Progenitor cell of endocrine pancreas (in vitro differentiated cells): ENCODE measurements around the gene PLB1. TPM values are rescaled to one million over a fixed set of nuclear protein-coding genes. Genes with fewer than 3 reads are reported as not detected.

Source experiments
- DNase-seq: peaks from one replicate; pipeline ENCODE4 v3.0.0; 2021; ENCODE audit warnings: low spot score; ENCODE audit not compliant: unreplicated experiment
- H3K27ac Mint-ChIP-seq: 2 replicates; pipeline ENCODE4 v1.8.0; 2021; ENCODE audit warnings: mild to moderate bottlenecking, moderate library complexity, mixed read lengths
- H3K27me3 Mint-ChIP-seq: 2 replicates; pipeline ENCODE4 v1.8.0; 2021; ENCODE audit warnings: mixed read lengths
- H3K36me3 Mint-ChIP-seq: 2 replicates; pipeline ENCODE4 v1.8.0; 2022; ENCODE audit warnings: mixed read lengths; ENCODE audit not compliant: insufficient read depth
- H3K4me1 Mint-ChIP-seq: 2 replicates; pipeline ENCODE4 v1.8.0; 2021; ENCODE audit warnings: low read depth, mixed read lengths
- H3K4me3 Mint-ChIP-seq: 2 replicates; pipeline ENCODE4 v1.8.0; 2021; ENCODE audit warnings: low read depth, mild to moderate bottlenecking, moderate library complexity, mixed read lengths
- H3K9me3 Mint-ChIP-seq: 2 replicates; pipeline ENCODE4 v1.8.0; 2021; ENCODE audit warnings: low read depth, mixed read lengths
- total RNA-seq: library from RNA; stranded (reverse); gene quantifications from 2 replicates; pipeline ENCODE4 v1.2.1, GENCODE V29; 2021
- TF ChIP-seq, protein P1 (sequence below): fragments of 200-600 bp; sonication (generic); IDR thresholded peaks from one replicate; pipeline ENCODE4 v1.5.0; 2021; ENCODE audit warnings: antibody characterized with exemption, mild to moderate bottlenecking; ENCODE audit not compliant: unreplicated experiment

Gene PLB1
- total RNA-seq, 1 donor from 2014 or later = 0.65 TPM

DNA sequence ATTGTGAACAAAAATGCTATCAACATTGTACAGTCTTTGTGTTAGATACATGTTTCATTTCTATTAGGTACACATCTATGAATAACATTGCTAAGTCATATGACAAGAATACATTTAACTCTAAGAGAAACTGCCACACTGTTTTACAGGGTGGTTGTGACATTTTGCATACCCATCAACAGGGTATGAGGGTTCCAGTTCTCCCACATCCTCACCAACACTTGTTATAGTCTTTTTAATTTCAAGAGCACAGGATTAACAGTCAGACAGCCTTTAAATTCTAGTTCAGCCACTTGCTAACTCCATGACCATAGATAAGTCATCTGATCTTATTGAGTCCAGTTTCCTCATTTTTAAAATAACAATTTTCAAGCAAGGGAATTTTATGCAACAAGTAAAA, 163.3 kb downstream of the PLB1 start:
- no peak overlapping the region for H3K4me3 Mint-ChIP-seq
- no peaks in the 10 kb centered on the region for H3K9me3 Mint-ChIP-seq
- DNase-seq = no peak
- TF ChIP-seq, protein P1, sequence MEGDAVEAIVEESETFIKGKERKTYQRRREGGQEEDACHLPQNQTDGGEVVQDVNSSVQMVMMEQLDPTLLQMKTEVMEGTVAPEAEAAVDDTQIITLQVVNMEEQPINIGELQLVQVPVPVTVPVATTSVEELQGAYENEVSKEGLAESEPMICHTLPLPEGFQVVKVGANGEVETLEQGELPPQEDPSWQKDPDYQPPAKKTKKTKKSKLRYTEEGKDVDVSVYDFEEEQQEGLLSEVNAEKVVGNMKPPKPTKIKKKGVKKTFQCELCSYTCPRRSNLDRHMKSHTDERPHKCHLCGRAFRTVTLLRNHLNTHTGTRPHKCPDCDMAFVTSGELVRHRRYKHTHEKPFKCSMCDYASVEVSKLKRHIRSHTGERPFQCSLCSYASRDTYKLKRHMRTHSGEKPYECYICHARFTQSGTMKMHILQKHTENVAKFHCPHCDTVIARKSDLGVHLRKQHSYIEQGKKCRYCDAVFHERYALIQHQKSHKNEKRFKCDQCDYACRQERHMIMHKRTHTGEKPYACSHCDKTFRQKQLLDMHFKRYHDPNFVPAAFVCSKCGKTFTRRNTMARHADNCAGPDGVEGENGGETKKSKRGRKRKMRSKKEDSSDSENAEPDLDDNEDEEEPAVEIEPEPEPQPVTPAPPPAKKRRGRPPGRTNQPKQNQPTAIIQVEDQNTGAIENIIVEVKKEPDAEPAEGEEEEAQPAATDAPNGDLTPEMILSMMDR = no peak
- H3K4me1 Mint-ChIP-seq = peaks cover 19% of the 10 kb centered on the region
- peaks cover 3% of the 10 kb centered on the region for H3K27me3 Mint-ChIP-seq
- no peaks in the 10 kb centered on the region for H3K36me3 Mint-ChIP-seq
- no peak overlapping the region for H3K27ac Mint-ChIP-seq

DNA sequence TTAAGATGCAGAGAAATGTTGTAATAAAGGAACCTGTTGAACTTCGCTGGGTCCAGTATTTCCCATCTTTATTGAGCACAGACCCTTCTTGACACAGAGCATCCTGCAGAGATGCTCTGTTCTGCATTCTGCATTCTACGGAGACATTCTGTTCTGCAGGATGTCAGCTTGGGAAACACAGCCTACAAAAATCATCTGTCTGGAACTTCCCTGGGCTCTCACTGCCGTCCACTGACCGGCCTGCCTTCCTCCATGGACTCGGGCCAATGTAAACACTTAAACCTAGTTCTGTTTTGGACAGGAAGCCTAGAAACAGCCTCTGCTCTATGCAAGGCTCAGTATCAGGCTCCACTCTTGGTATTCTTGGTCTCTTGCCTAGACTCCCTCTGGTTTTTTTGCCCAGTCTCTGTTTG, 165.7 kb downstream of the PLB1 start:
- peaks cover 19% of the 10 kb centered on the region for H3K4me1 Mint-ChIP-seq
- H3K4me3 Mint-ChIP-seq = no peak overlapping the region
- no peak for DNase-seq
- H3K27ac Mint-ChIP-seq = no peak overlapping the region
- H3K36me3 Mint-ChIP-seq = no peaks in the 10 kb centered on the region
- TF ChIP-seq, protein P1 = no peak
- H3K9me3 Mint-ChIP-seq = no peaks in the 10 kb centered on the region
- H3K27me3 Mint-ChIP-seq = no peaks in the 10 kb centered on the region

DNA sequence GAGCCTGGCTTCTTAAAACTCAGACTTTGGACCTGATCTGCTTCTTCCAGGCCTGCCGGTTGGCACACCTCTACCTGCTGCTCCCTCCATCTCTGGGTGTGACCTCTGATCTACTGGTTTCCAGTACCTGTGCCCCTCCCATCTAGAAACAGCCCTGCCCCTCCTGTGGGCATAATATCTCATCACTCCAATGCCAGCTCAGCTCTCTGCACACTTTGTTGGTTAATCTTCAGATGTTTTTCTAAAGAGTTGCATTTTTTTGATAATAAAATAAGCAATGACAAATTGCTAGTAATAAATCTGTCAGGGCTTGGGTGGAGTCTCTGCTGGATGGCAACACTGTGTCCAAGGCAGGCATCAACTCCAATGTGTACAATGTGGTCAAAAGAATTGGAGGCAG, 166.2 kb downstream of the PLB1 start:
- no peaks in the 10 kb centered on the region for H3K9me3 Mint-ChIP-seq

DNA sequence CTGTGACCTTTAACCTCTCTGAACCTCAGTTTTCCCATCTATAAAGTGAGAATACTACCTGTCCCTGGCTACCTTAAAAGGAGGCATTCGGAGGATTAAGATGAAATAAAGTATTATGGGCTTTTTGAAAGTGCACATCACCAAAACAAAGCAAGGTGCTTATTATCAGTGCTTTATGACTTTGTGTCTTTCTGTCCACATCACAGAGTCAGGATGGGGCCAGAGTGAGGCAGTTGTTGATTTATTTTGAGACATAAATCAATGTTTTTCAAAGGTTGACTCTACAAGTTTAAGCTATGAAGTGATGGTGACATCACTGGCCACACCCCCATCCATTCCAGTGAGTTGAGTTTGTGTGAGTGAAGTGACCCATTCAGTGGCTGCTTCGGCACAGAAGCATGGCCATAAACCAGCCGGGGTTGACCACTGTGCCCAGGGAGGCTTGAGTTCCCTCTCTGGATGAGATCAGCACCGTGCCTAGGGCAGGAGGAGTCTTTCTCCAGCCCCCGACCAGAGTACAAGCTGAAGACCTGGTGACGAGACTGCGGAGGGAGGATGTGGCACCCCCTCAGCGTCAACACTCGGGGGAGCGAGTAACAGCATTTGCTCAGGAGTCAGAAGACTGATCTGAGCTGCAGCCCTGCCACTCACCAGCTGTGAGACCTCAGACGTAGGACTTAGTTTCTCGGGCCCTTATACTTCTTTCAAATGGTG, 166.8 kb downstream of the PLB1 start:
- no peaks in the 10 kb centered on the region for H3K27me3 Mint-ChIP-seq
- no peaks in the 10 kb centered on the region for H3K9me3 Mint-ChIP-seq
- TF ChIP-seq, protein P1 = no peak
- no peak overlapping the region for H3K4me3 Mint-ChIP-seq
- DNase-seq = no peak
- H3K36me3 Mint-ChIP-seq = no peaks in the 10 kb centered on the region
- peaks cover 19% of the 10 kb centered on the region for H3K4me1 Mint-ChIP-seq
- no peak overlapping the region for H3K27ac Mint-ChIP-seq

More for the DNA sequence above, 166.2 kb downstream of the PLB1 start:
- Mint-ChIP-seq H3K4me1 (peaks cover 19% of the 10 kb centered on the region), H3K27ac (no peak overlapping the region), H3K27me3 (no peaks in the 10 kb centered on the region), H3K36me3 (no peaks in the 10 kb centered on the region), H3K4me3 (no peak overlapping the region)
- no peak for DNase-seq
- TF ChIP-seq, protein P1 = no peak

DNA sequence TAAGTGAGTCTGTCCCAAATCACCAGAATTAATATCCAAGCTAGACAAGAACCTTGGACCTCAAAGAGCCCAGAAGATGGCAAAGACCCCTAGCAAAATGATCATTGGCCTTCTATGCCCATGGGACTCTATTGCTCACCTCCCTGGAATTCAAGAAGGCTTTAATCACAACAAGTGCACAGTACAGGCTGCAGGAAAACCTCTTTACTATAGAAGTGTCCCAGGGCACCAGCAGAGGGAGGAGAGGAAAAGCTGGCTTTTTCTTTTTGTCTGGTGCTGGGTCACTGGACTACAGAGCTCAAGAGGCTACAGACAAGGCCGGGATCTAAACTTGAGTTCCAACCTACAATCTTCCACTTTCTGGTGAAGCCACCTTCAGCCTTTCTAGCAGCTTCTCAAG, 167.5 kb downstream of the PLB1 start:
- TF ChIP-seq, protein P1 = peak; percentile 11
- H3K36me3 Mint-ChIP-seq = no peaks in the 10 kb centered on the region
- no peak overlapping the region for H3K4me3 Mint-ChIP-seq
- no peaks in the 10 kb centered on the region for H3K27me3 Mint-ChIP-seq
- no peak overlapping the region for H3K27ac Mint-ChIP-seq
- no peaks in the 10 kb centered on the region for H3K9me3 Mint-ChIP-seq
- no peak for DNase-seq
- H3K4me1 Mint-ChIP-seq = peaks cover 19% of the 10 kb centered on the region
